Measurements from ENCODE around the gene XK. TPM values are rescaled to one million over a fixed set of nuclear protein-coding genes. Genes with fewer than 3 reads are reported as not detected.

XK gene, protein sequence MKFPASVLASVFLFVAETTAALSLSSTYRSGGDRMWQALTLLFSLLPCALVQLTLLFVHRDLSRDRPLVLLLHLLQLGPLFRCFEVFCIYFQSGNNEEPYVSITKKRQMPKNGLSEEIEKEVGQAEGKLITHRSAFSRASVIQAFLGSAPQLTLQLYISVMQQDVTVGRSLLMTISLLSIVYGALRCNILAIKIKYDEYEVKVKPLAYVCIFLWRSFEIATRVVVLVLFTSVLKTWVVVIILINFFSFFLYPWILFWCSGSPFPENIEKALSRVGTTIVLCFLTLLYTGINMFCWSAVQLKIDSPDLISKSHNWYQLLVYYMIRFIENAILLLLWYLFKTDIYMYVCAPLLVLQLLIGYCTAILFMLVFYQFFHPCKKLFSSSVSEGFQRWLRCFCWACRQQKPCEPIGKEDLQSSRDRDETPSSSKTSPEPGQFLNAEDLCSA
- 2.9 and 3.5 TPM in 2 replicates for total RNA-seq
- 0.07 and 1.2 TPM in 2 replicates for polyA plus RNA-seq

DNA sequence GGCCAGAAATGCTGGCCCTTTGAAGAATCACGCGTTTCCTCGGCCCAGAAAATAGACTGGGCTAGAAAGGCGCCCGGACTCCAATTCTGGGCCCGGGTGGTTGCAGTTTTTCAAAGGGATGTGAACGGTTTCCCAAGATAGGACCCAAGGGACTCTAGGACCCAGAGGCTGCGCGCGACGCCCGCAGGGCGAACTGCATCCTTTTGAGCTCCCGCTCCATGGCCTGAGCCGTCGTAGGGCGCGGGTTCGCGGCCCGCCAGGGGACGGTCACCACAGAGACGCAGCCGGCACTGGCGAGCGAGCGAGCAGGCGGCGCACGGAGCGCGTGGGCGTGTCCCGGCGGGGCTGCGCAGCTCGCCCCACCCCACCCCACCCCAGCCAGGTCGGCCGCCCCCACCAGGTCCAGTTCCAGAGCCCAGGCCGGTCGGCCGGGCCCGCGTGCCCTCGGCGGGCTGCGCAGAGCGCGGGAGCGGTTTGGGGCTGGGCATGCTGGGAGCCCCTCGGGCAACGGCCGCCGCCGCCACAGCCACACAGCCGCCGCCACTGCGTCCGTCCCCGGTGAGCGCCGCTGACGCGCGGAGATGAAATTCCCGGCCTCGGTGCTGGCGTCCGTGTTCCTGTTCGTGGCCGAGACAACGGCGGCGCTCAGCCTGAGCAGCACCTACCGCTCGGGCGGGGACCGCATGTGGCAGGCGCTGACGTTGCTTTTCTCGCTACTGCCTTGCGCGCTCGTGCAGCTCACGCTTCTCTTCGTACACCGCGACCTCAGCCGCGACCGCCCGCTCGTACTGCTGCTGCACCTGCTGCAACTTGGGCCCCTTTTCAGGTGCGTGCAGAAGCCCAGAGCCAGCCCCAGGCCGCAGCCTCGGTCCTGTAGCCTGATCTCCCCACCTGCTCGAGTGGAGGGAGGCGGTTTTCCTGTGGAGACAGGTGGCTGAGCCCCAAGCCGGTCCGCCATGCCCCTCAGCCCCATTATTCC, at the start of gene XK:
Gene XK (plus strand): TSS at position 411 of the 979 bp plus-strand sequence. CDS start 171 bp downstream, at position 582.
- H3K9me3 ChIP-seq (ENCODE audit: low read depth): no peaks in the 10 kb centered on the region

DNA sequence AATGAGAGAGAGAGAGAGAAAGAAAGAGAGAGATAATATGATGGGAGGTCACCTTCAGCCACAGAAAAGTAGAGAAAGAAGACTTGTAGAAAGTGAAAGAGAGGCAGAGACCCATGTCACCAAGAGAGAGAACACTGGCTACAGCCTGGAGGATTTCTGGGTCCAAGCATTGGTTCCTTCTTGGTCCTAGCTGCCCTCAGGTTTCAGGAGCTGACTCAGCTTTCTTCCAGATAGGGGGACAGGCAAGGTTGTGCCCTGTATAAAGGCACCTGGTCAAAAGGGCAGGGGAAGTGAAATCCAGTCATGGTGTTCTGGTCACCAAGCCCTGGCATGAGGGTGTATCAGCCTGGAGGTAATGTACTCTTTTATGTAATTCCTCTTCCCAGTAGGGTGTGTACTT, 47.5 kb upstream of the XK start:
- no peaks in the 10 kb centered on the region for H3K4me1 ChIP-seq (ENCODE audit: insufficient read depth)
- no peaks in the 10 kb centered on the region for H3K9me2 ChIP-seq (replicated peaks; ENCODE audit: insufficient read depth)
- no peak overlapping the region for H3K4me3 ChIP-seq
- H3K4me2 ChIP-seq: no peak overlapping the region
- no peak for DNase-seq (ENCODE audit: low spot score)
- no peak overlapping the region for H3K27ac ChIP-seq
- H3K36me3 ChIP-seq (replicated peaks; ENCODE audit: insufficient read depth, low read depth): no peaks in the 10 kb centered on the region
- H3K27me3 ChIP-seq: no peaks in the 10 kb centered on the region
- H3K9me3 ChIP-seq (ENCODE audit: low read depth): no peaks in the 10 kb centered on the region
- TF ChIP-seq, protein P1, sequence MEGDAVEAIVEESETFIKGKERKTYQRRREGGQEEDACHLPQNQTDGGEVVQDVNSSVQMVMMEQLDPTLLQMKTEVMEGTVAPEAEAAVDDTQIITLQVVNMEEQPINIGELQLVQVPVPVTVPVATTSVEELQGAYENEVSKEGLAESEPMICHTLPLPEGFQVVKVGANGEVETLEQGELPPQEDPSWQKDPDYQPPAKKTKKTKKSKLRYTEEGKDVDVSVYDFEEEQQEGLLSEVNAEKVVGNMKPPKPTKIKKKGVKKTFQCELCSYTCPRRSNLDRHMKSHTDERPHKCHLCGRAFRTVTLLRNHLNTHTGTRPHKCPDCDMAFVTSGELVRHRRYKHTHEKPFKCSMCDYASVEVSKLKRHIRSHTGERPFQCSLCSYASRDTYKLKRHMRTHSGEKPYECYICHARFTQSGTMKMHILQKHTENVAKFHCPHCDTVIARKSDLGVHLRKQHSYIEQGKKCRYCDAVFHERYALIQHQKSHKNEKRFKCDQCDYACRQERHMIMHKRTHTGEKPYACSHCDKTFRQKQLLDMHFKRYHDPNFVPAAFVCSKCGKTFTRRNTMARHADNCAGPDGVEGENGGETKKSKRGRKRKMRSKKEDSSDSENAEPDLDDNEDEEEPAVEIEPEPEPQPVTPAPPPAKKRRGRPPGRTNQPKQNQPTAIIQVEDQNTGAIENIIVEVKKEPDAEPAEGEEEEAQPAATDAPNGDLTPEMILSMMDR (IDR thresholded peaks at IDR 0.05; ENCODE audit: poor library complexity): no peak
- no peak for TF ChIP-seq EZH2 (IDR thresholded peaks at IDR 0.05; ENCODE audit: borderline replicate concordance)
- TF ChIP-seq EZH2phosphoT487 (IDR thresholded peaks at IDR 0.05; ENCODE audit: low read depth, severe bottlenecking, unreplicated experiment): no peak
- H3K79me2 ChIP-seq: no peaks in the 10 kb centered on the region
- no peaks in the 10 kb centered on the region for H4K20me1 ChIP-seq (ENCODE audit: insufficient read depth, poor library complexity, severe bottlenecking)
- H2AFZ ChIP-seq: no peak overlapping the region

More for the DNA sequence above, at the start of gene XK:
- TF ChIP-seq EZH2 (IDR thresholded peaks at IDR 0.05; ENCODE audit: borderline replicate concordance): no peak
- TF ChIP-seq, protein P1 (IDR thresholded peaks at IDR 0.05; ENCODE audit: poor library complexity): no peak
- TF ChIP-seq EZH2phosphoT487 (IDR thresholded peaks at IDR 0.05; ENCODE audit: low read depth, severe bottlenecking, unreplicated experiment): no peak
- Histone ChIP-seq H4K20me1 (ENCODE audit: insufficient read depth, poor library complexity, severe bottlenecking) (no peaks in the 10 kb centered on the region), H3K4me1 (ENCODE audit: insufficient read depth) (no peaks in the 10 kb centered on the region), H3K9me2 (replicated peaks; ENCODE audit: insufficient read depth) (no peaks in the 10 kb centered on the region), H3K27ac (no peak within 1 kb of the TSS), H3K4me2 (peak within 1 kb of the TSS; percentile 90), H3K36me3 (replicated peaks; ENCODE audit: insufficient read depth, low read depth) (no peaks in the 10 kb centered on the region), H3K79me2 (no peaks in the 10 kb centered on the region), H3K27me3 (no peaks in the 10 kb centered on the region), H3K4me3 (peak within 1 kb of the TSS; percentile 13), H2AFZ (peak within 1 kb of the TSS; percentile 63)
- 43% methylated on average over 58 of the region's 100 CpGs for WGBS (ENCODE audit: low lambda C conversion rate, missing lambda C conversion rate)
- peak; percentile 49 for DNase-seq (ENCODE audit: low spot score)

DNA sequence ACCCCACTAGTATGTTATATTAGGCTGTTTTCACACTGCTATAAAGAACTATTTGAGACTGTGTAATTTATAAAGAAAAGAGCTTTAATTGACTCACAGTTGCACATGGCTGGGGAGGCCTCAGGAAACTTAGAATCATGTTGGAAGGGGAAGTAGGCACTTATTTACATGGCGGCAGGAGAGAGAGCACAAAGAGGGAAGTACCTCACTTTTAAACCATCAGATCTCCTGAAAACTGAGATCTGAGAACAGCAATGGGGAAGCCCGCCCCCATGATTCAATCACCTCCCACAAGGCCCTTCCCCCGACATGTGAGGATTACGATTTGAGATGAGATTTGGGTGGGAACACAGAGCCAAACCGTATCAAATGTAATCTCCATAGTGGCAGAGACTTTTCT, 45.4 kb upstream of the XK start:
- Histone ChIP-seq H3K4me3 (no peak overlapping the region), H3K27ac (no peak overlapping the region), H3K4me2 (no peak overlapping the region), H3K79me2 (no peaks in the 10 kb centered on the region), H4K20me1 (ENCODE audit: insufficient read depth, poor library complexity, severe bottlenecking) (no peaks in the 10 kb centered on the region), H3K4me1 (ENCODE audit: insufficient read depth) (no peaks in the 10 kb centered on the region), H3K9me3 (ENCODE audit: low read depth) (no peaks in the 10 kb centered on the region), H2AFZ (no peak overlapping the region), H3K27me3 (no peaks in the 10 kb centered on the region), H3K9me2 (replicated peaks; ENCODE audit: insufficient read depth) (no peaks in the 10 kb centered on the region), H3K36me3 (replicated peaks; ENCODE audit: insufficient read depth, low read depth) (no peaks in the 10 kb centered on the region)
- TF ChIP-seq, protein P1 (IDR thresholded peaks at IDR 0.05; ENCODE audit: poor library complexity): no peak
- no peak for TF ChIP-seq EZH2 (IDR thresholded peaks at IDR 0.05; ENCODE audit: borderline replicate concordance)
- 86% methylated on average over 5 of the region's 5 CpGs for WGBS (ENCODE audit: low lambda C conversion rate, missing lambda C conversion rate)
- DNase-seq (ENCODE audit: low spot score): no peak

Data from hepatocyte (in vitro differentiated cells).